Hypothalamus (tissue), 51 donors: ENCODE data around the gene CD302.
"Not testable (repeated sequence)": the region's sequence is repeated elsewhere in the genome, so short reads cannot be mapped to it uniquely, and the experiment has no call there.

Experiments
- DNase-seq, 51 donors: peaks; one replicate each; lab custom pipeline; 2025; lab: John Stamatoyannopoulos, UW

CD302 gene

GRCh38 chr2:159797543-159798375, at the start of gene CD302:
Gene CD302 (minus strand): TSS chr2:159798208. CDS start chr2:159798198, 10 bp downstream.
- peak in 39 of 51 donors; percentile 16 to 74 (median 37) for DNase-seq

- DNase-seq, result no peak
Observed at GRCh38 chr2:159846564-159846963, 48.6 kb upstream of the CD302 start.

- DNase-seq, result no peak
Observed at GRCh38 chr2:159840616-159841015, 42.6 kb upstream of the CD302 start.

GRCh38 chr2:159832858-159833257, 34.9 kb upstream of the CD302 start:
- DNase-seq, result no peak

GRCh38 chr2:159832026-159832425, 34.0 kb upstream of the CD302 start:
- DNase-seq, result no peak

- DNase-seq, result no peak
Observed at GRCh38 chr2:159829376-159829775, 31.4 kb upstream of the CD302 start.

- no peak for DNase-seq
Observed at GRCh38 chr2:159828738-159829137, 30.7 kb upstream of the CD302 start.

GRCh38 chr2:159822478-159822833, 24.4 kb upstream of the CD302 start:
- not testable (repeated sequence) for DNase-seq

GRCh38 chr2:159821775-159822477, 23.9 kb upstream of the CD302 start:
- DNase-seq, result not testable (repeated sequence)

- no peak for DNase-seq
Observed at GRCh38 chr2:159818940-159819339, 20.9 kb upstream of the CD302 start.

GRCh38 chr2:159817283-159817682, 19.3 kb upstream of the CD302 start:
- no peak for DNase-seq

GRCh38 chr2:159811232-159811631, 13.2 kb upstream of the CD302 start:
- DNase-seq, result no peak

- DNase-seq, result no peak
Observed at GRCh38 chr2:159808032-159808425, 10.0 kb upstream of the CD302 start.

- peak in 9 of 51 donors; percentile 1 to 35 (median 6) for DNase-seq
Observed at GRCh38 chr2:159807183-159808031, 9.4 kb upstream of the CD302 start.

GRCh38 chr2:159804941-159805340, 6.9 kb upstream of the CD302 start:
- no peak for DNase-seq

- DNase-seq, result no peak
Observed at GRCh38 chr2:159803235-159803962, 5.4 kb upstream of the CD302 start.

GRCh38 chr2:159802673-159803072, 4.7 kb upstream of the CD302 start:
- DNase-seq, result no peak

GRCh38 chr2:159799833-159800232, 1.8 kb upstream of the CD302 start:
- DNase-seq, result no peak

GRCh38 chr2:159798376-159798725, 343 bp upstream of the CD302 start:
- no peak for DNase-seq

- no peak for DNase-seq
Observed at GRCh38 chr2:159797225-159797542, 824 bp downstream of the CD302 start.
